ENCODE results near the gene NPEPL1.

DNA sequence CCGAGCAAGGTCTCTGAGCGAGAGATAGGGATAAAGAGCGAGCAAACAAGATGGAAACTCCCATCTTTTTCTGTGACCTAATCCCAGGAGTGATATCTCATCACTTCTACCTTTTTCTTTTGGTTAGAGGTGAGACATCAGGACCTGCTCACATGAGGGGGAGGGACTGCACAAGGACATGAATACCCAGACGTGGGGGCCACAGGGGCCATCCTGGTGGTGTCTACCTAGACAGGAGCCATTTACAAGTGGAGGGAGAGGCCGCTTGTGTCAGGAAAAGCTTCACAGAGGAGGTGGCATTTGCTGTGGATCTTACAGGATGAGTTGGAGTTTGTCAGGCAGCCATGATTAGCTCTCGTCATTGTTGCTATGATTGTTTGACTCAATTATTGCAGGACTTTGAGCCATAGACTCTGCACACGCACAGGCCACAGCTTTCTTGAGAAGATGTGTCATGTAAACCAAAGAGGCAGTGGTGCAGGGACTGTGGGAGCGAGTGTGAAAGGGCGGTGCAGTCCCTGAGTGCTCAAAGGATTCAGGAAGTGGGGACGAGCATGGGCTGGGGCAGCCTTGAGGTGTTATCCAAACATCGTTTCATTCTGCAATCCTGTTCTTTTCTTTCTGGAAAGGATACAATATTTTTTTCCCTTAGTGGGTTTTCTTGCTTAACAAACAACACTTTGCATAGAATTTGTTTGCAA is 7.7 kb downstream of the NPEPL1 start:
- TF ChIP-seq ZNF274 (IDR thresholded peaks at IDR 0.05; ENCODE audit: low read depth, low read length) (no peak), YY1 (IDR thresholded peaks at IDR 0.05; ENCODE audit: insufficient read depth, insufficient read length) (no peak)
